ENCODE measurements around the gene PCDHB4. TPM values are rescaled to one million over a fixed set of nuclear protein-coding genes. Genes with fewer than 3 reads are reported as not detected.
A peak's percentile ranks its signal among the peaks of the same experiment; 100 is the strongest.

PCDHB4 gene
- total RNA-seq, 1 experiment from 2014 or later, result 2.6 TPM

- Mint-ChIP-seq H3K27me3 (ENCODE audit: low read depth) (no peaks in the 10 kb centered on the region; the same call in none of the 2 replicates), H3K4me1 (peaks cover 16% of the 10 kb centered on the region), H3K36me3 (no peaks in the 10 kb centered on the region), H3K9me3 (no peaks in the 10 kb centered on the region), H3K4me3 (peak overlapping the region; percentile 90), H3K27ac (peak overlapping the region; percentile 97)
- ChIA-PET POLR2A (no interaction called here), CTCF (interaction anchor here (0.6 to 1.0 kb wide), 12 partner anchors 10 to 243 kb away, joined by 3 to 17 read pairs (median 3); partner anchors contain the start of genes PCDHB16, PCDHB2, PCDHB4 and PCDHB5)
- TF ChIP-seq ATF1 (CRISPR knock-in tag; IDR thresholded peaks at IDR 0.05), result no peak
- TF ChIP-seq FOXP1 (CRISPR knock-in tag; IDR thresholded peaks at IDR 0.05; ENCODE audit: borderline replicate concordance), result no peak
- TF ChIP-seq AFF4 (CRISPR knock-in tag; IDR thresholded peaks at IDR 0.05; ENCODE audit: borderline replicate concordance), result no peak
- TF ChIP-seq ZNF232 (CRISPR knock-in tag; IDR thresholded peaks at IDR 0.05), result no peak
- no peak for TF ChIP-seq E2F4 (CRISPR knock-in tag; IDR thresholded peaks at IDR 0.05; ENCODE audit: borderline replicate concordance, low read depth)
- TF ChIP-seq TEAD1 (CRISPR knock-in tag; IDR thresholded peaks at IDR 0.05), result no peak
- no peak for TF ChIP-seq TCF7 (CRISPR knock-in tag; IDR thresholded peaks at IDR 0.05; ENCODE audit: low read depth)
- TF ChIP-seq FOXJ3 (CRISPR knock-in tag; IDR thresholded peaks at IDR 0.05; ENCODE audit: borderline replicate concordance), result no peak
- TF ChIP-seq CTCF (IDR thresholded peaks at IDR 0.05), result no peak
- no peak for TF ChIP-seq RELA (CRISPR knock-in tag; IDR thresholded peaks at IDR 0.05; ENCODE audit: borderline replicate concordance)
- ATAC-seq (peak; percentile 99), DNase-seq (ENCODE audit: low spot score) (peak; percentile 68)
These were observed 37.1 kb upstream of the PCDHB4 start for GRCh38 chr5:141084487-141084989.

- Mint-ChIP-seq H3K27me3 (ENCODE audit: low read depth) (no peaks in the 10 kb centered on the region), H3K4me1 (peaks cover 12% of the 10 kb centered on the region), H3K4me3 (peak within 1 kb of the TSS; percentile 95), H3K9me3 (peaks cover 14% of the 10 kb centered on the region), H3K27ac (peak within 1 kb of the TSS; percentile 97), H3K36me3 (peaks cover 20% of the 10 kb centered on the region)
- DNase-seq (ENCODE audit: low spot score), result peak; percentile 83
- peak; percentile 94 for ATAC-seq
- ChIA-PET CTCF (interaction anchor here (0.5 to 2.4 kb wide), 51 partner anchors 9 to 1635 kb away, joined by 3 to 27 read pairs (median 5); partner anchors contain the start of genes PCDHA1, PCDHA10, PCDHA11 and PCDHA2), POLR2A (interaction anchor here (0.6 to 1.1 kb wide), 4 partner anchors 64 to 543 kb away, joined by 3 read pairs; partner anchors contain the start of gene TAF7)
- TF ChIP-seq CREM (CRISPR knock-in tag; IDR thresholded peaks at IDR 0.05), result 0 out of 2 replicates have a peak, but pooled peaks have one; percentile 27
- peak; percentile 43; the same call in 1 of the 2 replicates for TF ChIP-seq MAX (CRISPR knock-in tag; IDR thresholded peaks at IDR 0.05)
- no peak for TF ChIP-seq TP53 (CRISPR knock-in tag; IDR thresholded peaks at IDR 0.05)
- 0 out of 2 replicates have a peak, but pooled peaks have one; percentile 59 for TF ChIP-seq HMGXB4 (CRISPR knock-in tag; IDR thresholded peaks at IDR 0.05)
- TF ChIP-seq MLX (CRISPR knock-in tag; IDR thresholded peaks at IDR 0.05), result no peak
- no peak for TF ChIP-seq NR1H2 (CRISPR knock-in tag; IDR thresholded peaks at IDR 0.05)
- peak; percentile 88 for TF ChIP-seq CTCF (IDR thresholded peaks at IDR 0.05)
- TF ChIP-seq FOXJ3 (CRISPR knock-in tag; IDR thresholded peaks at IDR 0.05; ENCODE audit: borderline replicate concordance), result no peak
- TF ChIP-seq E2F5 (CRISPR knock-in tag; IDR thresholded peaks at IDR 0.05), result no peak
- TF ChIP-seq SMAD3 (CRISPR knock-in tag; IDR thresholded peaks at IDR 0.05; ENCODE audit: borderline replicate concordance), result 0 out of 2 replicates have a peak, but pooled peaks have one; percentile 29
- no peak for TF ChIP-seq JUN (CRISPR knock-in tag; IDR thresholded peaks at IDR 0.05)
These were observed 26.9 kb upstream of the PCDHB4 start, which contains the start of gene PCDHB2 for GRCh38 chr5:141094481-141095262. PCDHB2 (plus strand) TSS chr5:141094615; CDS start chr5:141094791, 176 bp downstream.

All from WTC11 (cell line).